Lung (tissue), 12 donors: ENCODE measurements around the gene EFHC2. TPM values are rescaled to one million over a fixed set of nuclear protein-coding genes. Genes with fewer than 3 reads are reported as not detected.

Source experiments
- ATAC-seq: fragments of 200-7000 bp; cut with Tn5 transposase; one replicate; pipeline ENCODE4 v1.9.1; 2020; ENCODE audit warnings: moderate number of reproducible peaks; ENCODE audit not compliant: insufficient read depth, low FRiP score
- DNase-seq, 3 donors: peaks; one replicate each; pipeline ENCODE4 v3.0.0-alpha.2; 2013 to 2017
- H3K27ac ChIP-seq, 2 donors: one replicate each; pipeline ENCODE4 v1.5.1; 2013; ENCODE audit warnings: mild to moderate bottlenecking in 2 of 2, moderate library complexity in 2 of 2, control low read depth in 1 of 2, inconsistent platforms in 1 of 2, low read depth in 1 of 2, low read length in 1 of 2
- H3K27me3 ChIP-seq, 3 donors: one replicate each; pipeline ENCODE4 v1.5.1; 2013; ENCODE audit warnings: low read length in 2 of 3; ENCODE audit not compliant: control insufficient read depth in 3 of 3, insufficient read depth in 3 of 3
- H3K36me3 ChIP-seq, 4 donors: one replicate each; pipeline ENCODE4 v1.5.1; 2013; ENCODE audit warnings: low read length in 4 of 4, mild to moderate bottlenecking in 1 of 4, moderate library complexity in 1 of 4; ENCODE audit not compliant: control insufficient read depth in 4 of 4, insufficient read depth in 4 of 4
- H3K4me1 ChIP-seq, 5 donors: one replicate each; pipeline ENCODE4 v1.5.1; 2013; ENCODE audit warnings: low read length in 5 of 5, mild to moderate bottlenecking in 2 of 5, moderate library complexity in 1 of 5; ENCODE audit not compliant: control insufficient read depth in 5 of 5, insufficient read depth in 5 of 5
- H3K4me3 ChIP-seq: one replicate; pipeline ENCODE4 v1.5.1; 2013; ENCODE audit warnings: mild to moderate bottlenecking, control low read depth, moderate library complexity
- H3K9ac ChIP-seq, 2 donors: one replicate each; pipeline ENCODE4 v1.5.1; 2013; ENCODE audit warnings: low read length in 2 of 2, control low read depth in 1 of 2; ENCODE audit not compliant: insufficient read depth in 1 of 2
- H3K9me3 ChIP-seq, 4 donors: one replicate each; pipeline ENCODE4 v1.5.1; 2013; ENCODE audit warnings: low read length in 3 of 4, mild to moderate bottlenecking in 1 of 4, moderate library complexity in 1 of 4; ENCODE audit not compliant: control insufficient read depth in 4 of 4, insufficient read depth in 3 of 4
- CTCF ChIP-seq: IDR thresholded peaks from 2 replicates; pipeline ENCODE4 v1.5.1; 2012; ENCODE audit warnings: mild to moderate bottlenecking; ENCODE audit errors: control extremely low read depth, extremely low read depth
- WGBS, 2 donors: extraction: QIAGEN DNeasy Blood & Tissue Kit; methylation state at CpG; one replicate each; pipeline ENCODE4 v1.1.7; 2013; 5-methylcytosine and 5-hydroxymethylcytosine counted together
- polyA plus RNA-seq, 2 donors: library from polyadenylated mRNA; stranded (reverse); fragments of 200-250 nt; gene quantifications; one replicate each; pipeline ENCODE4 v1.2.1, GENCODE V29; 2013
- total RNA-seq, 2 donors: library from RNA; depleted of rRNA in 1 of 2; stranded (reverse); fragments of >200 nt in 1 of 2; gene quantifications; one replicate each; pipeline ENCODE4 v1.2.1, GENCODE V29; 2014 to 2021
- donor health status: control.
- donor health status: control.
- donor health status: Bipolar disorder and iron deficiency.
- donor health status: healthy.
- donor health status: DM: yes; HTN: yes; CAD: no.

Gene EFHC2
- total and polyA plus RNA-seq, 4 donors: 2.4 to 8.3 (median 5.0) TPM

DNA sequence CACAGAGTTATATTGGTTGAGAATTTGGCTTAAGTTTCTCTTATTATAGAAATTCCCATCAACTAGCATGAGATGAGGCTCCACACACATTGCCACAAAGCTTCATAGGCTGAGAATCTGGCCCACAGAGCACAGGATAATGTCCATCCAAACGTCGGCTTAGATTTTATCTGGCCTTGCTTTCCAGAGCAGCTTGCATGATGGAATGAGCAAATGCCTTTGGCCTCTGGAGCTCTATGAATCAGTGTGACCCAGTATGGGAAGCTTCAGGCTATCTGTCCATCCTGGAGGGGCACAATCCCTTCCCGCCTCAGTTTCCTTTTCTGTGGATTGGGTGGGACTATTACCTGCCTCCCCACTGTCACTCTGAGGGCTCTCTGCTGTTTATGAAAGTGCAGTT is 238.8 kb downstream of the EFHC2 start:
- Histone ChIP-seq H3K27ac (no peak overlapping the region), H3K4me1 (no peaks in the 10 kb centered on the region), H3K36me3 (no peaks in the 10 kb centered on the region), H3K27me3 (peaks cover 6 to 31% (median 8%) of the 10 kb centered on the region in 3 donors), H3K4me3 (no peak overlapping the region), H3K9ac (no peak overlapping the region), H3K9me3 (peaks cover 0 to 16% (median 4%) of the 10 kb centered on the region in 4 donors)
- 84 to 97% methylated on average over 3 of the region's 3 CpGs for WGBS, 2 donors
- ATAC-seq (no peak), DNase-seq (no peak)
- no peak for TF ChIP-seq CTCF

DNA sequence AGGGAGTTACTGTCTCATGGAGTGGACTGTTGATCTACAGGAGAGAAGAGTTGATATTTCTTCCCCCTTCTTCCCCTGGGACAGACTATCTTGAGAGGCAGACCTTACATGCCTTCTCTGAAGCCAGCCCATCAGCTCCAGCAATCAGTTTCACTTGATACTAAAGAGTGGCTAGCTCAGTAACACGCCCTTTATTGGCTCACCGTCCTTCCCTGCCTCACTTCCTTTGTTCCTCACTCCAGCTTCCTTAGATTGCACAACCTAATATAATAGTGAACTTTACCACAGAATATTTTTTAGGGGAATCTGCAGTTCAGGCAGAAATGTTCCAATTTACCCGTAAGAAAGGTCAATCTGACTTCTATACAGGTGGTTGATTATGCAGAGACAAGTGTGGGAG is 242.2 kb downstream of the EFHC2 start:
- Histone ChIP-seq H3K27ac (no peak overlapping the region), H3K4me3 (no peak overlapping the region), H3K9me3 (peaks cover 0 to 9% (median 1%) of the 10 kb centered on the region in 4 donors), H3K4me1 (no peaks in the 10 kb centered on the region), H3K9ac (no peak overlapping the region), H3K36me3 (no peaks in the 10 kb centered on the region), H3K27me3 (peaks cover 6 to 42% (median 13%) of the 10 kb centered on the region in 3 donors)
- no peak for TF ChIP-seq CTCF
- DNase-seq: no peak
- 46 to 59% methylated on average over 3 of the region's 3 CpGs for WGBS, 2 donors
- no peak for ATAC-seq

GRCh38 chrX:44099366-44099765 is 244.1 kb downstream of the EFHC2 start:
- Histone ChIP-seq H3K4me1 (no peaks in the 10 kb centered on the region), H3K9ac (no peak overlapping the region), H3K27me3 (peaks cover 0 to 46% (median 8%) of the 10 kb centered on the region in 3 donors), H3K27ac (no peak overlapping the region), H3K4me3 (no peak overlapping the region), H3K36me3 (no peaks in the 10 kb centered on the region), H3K9me3 (peaks cover 0 to 8% (median 0%) of the 10 kb centered on the region in 4 donors)
- no peak for DNase-seq
- 66 to 69% methylated on average over 2 of the region's 2 CpGs for WGBS, 2 donors
- no peak for TF ChIP-seq CTCF
- no peak for ATAC-seq

Other genes with a start within 250 kb of the EFHC2 start
- gene FUNDC1, start 199.2 kb upstream of the EFHC2 start, total RNA-seq: 10 to 100 TPM; 11.3 to 15.8 TPM
- gene FUNDC1, start 199.2 kb upstream of the EFHC2 start, polyA plus RNA-seq: 10 to 100 TPM; 10.0 to 16.0 TPM